Measurements from ENCODE around the gene ARFGEF2. TPM values are rescaled to one million over a fixed set of nuclear protein-coding genes. Genes with fewer than 3 reads are reported as not detected.
"Not testable (repeated sequence)": the region's sequence is repeated elsewhere in the genome, so short reads cannot be mapped to it uniquely, and the experiment has no call there.

The ARFGEF2 gene
- total and polyA plus RNA-seq, 8 donors, result 6.9 to 26.2 (median 23.0) TPM

DNA sequence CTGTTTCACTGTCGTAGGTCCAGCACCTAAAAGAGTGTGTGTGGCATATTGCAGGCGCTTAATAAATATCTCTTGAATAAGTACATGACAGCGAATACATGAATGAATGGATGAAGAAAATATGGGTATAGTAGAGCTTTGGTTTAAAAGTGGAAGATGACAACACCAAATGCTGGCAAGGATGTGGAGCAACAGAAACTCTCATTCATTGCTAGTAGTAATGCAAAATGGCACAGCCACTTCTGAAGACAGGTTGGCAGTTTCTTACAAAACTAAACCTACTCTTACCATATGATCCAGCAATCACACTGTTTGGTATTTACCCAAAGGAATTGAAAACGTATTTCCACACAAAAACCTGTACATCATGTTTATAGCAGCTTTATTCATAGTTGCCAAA lies 36.3 kb upstream of the ARFGEF2 start:
- DNase-seq (no peak), FAIRE-seq (no peak), ATAC-seq (no peak)
- TF ChIP-seq, protein P1, sequence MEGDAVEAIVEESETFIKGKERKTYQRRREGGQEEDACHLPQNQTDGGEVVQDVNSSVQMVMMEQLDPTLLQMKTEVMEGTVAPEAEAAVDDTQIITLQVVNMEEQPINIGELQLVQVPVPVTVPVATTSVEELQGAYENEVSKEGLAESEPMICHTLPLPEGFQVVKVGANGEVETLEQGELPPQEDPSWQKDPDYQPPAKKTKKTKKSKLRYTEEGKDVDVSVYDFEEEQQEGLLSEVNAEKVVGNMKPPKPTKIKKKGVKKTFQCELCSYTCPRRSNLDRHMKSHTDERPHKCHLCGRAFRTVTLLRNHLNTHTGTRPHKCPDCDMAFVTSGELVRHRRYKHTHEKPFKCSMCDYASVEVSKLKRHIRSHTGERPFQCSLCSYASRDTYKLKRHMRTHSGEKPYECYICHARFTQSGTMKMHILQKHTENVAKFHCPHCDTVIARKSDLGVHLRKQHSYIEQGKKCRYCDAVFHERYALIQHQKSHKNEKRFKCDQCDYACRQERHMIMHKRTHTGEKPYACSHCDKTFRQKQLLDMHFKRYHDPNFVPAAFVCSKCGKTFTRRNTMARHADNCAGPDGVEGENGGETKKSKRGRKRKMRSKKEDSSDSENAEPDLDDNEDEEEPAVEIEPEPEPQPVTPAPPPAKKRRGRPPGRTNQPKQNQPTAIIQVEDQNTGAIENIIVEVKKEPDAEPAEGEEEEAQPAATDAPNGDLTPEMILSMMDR (IDR thresholded peaks at IDR 0.05), result no peak
- WGBS, 2 donors, result 70 to 78% methylated on average over 4 of the region's 4 CpGs
- Histone ChIP-seq H3K27ac (no peak overlapping the region), H3K9me3 (no peaks in the 10 kb centered on the region), H3K4me1 (no peaks in the 10 kb centered on the region), H3K36me3 (no peaks in the 10 kb centered on the region), H3K27me3 (no peaks in the 10 kb centered on the region), H3K4me3 (no peak overlapping the region)
- intact Hi-C loops (cut with DNase I), result no loop called here

DNA sequence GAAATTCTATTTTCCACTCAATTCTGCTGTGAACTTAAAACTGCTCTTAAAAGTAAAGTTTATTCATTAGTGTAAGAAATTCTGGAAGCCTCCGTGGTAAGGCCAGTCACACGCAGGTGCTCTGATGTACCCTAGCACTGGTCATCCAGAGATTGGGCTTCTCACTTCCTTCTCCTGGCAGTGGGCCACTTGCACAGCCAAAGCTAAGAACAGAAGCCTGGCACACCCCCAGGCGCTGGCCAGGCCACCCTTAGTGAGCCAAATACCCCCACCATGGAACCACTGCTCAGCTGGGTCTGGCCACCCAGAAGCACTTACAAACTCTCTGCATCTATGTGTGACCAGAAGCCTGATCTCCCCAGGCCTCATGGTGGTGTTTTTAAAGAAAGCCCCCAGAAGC lies 35.3 kb upstream of the ARFGEF2 start:
- Histone ChIP-seq H3K4me3 (no peak overlapping the region), H3K4me1 (no peaks in the 10 kb centered on the region), H3K36me3 (no peaks in the 10 kb centered on the region), H3K27ac (no peak overlapping the region), H3K9me3 (no peaks in the 10 kb centered on the region), H3K27me3 (no peaks in the 10 kb centered on the region)
- intact Hi-C loops (cut with DNase I), result no loop called here
- ATAC-seq, result no peak
- 73 to 83% methylated on average over 3 of the region's 3 CpGs for WGBS, 2 donors
- TF ChIP-seq, protein P1 (IDR thresholded peaks at IDR 0.05), result no peak
- DNase-seq, result no peak
- no peak for FAIRE-seq

DNA sequence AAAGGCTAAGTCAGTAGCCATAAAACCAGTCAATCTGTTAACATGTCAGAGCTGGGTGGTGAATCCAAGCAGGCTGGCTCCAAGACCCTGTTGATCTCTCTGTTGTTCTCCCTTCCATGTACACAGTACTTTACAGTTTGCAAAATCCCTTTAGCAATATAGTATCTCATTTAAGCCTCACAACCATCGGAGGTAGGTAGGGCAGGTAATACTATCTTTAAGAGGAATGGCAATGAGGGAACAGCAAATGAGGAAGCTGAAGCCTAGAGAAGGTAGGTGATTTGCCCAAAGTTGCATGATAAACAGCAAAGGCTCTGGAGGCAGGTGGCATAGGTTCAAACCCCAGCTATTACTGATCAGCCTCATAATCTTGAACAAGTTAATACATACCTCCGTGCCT lies 34.7 kb upstream of the ARFGEF2 start:
- TF ChIP-seq, protein P1 (IDR thresholded peaks at IDR 0.05), result no peak
- 60 to 75% methylated on average over 2 of the region's 2 CpGs for WGBS, 2 donors
- H3K27me3 ChIP-seq, result no peaks in the 10 kb centered on the region
- no peak overlapping the region for H3K4me3 ChIP-seq
- no peaks in the 10 kb centered on the region for H3K4me1 ChIP-seq
- no peak for FAIRE-seq
- no peak overlapping the region for H3K27ac ChIP-seq
- no peak for ATAC-seq
- no peak for DNase-seq
- intact Hi-C loops (cut with DNase I), result no loop called here
- no peaks in the 10 kb centered on the region for H3K36me3 ChIP-seq
- H3K9me3 ChIP-seq, result no peaks in the 10 kb centered on the region

DNA sequence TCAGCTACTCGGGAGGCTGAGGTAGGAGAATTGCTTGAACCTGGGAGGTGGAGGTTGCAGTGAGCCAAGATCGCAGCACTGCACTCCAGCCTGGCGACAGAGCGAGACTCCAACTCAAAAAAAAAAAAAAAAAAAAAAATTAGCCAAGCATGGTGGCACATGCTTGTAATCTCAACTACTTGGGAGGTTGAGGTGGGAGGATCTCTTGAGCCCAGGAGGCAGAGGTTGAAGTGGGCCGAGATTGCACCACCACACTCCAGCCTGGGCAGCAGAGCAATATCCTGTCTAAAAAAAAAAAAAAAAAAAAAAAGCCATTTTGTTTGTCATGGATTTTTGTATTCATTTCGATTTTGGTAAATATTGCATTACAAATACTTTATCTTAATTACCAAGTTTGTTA lies 33.0 kb upstream of the ARFGEF2 start:
- DNase-seq; intact Hi-C loops (cut with DNase I); H3K9me3 ChIP-seq; H3K27me3 ChIP-seq; H3K27ac ChIP-seq; ATAC-seq; H3K4me1 ChIP-seq; H3K36me3 ChIP-seq; H3K4me3 ChIP-seq; FAIRE-seq: not testable (repeated sequence)
- WGBS, 2 donors, result 81 to 85% methylated on average over 4 to 6 of the region's 6 CpGs

DNA sequence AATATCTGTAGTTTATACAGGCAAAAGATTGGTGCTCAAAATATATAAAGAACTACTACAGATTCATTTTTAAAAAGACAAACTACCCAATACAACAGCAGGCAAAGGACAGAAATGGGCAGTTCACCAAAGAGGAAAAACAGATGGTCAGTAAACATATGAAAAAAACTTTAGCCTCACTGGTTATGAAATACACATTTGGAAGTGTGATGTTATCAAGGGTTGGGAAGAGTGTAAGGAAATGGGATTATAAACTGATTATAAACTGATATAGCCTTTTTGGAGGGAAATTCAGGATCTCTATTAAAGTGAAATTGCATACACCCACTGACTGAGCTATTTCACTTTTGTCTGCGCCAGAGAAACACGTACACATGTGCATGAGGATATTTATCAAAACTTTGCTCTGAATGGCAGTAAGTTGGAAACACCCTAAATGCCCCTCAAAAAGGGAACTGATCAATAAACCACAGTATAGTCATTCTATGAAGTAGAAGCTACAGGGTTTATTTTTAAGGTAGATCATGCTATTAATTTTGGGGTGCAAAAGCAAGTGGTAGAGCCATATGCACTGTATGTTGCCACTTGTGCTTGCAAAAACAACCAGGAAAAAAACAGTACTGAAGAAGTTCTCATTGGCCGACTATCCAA lies 32.2 kb upstream of the ARFGEF2 start:
- FAIRE-seq, result no peak
- Histone ChIP-seq H3K27me3 (no peaks in the 10 kb centered on the region), H3K36me3 (no peaks in the 10 kb centered on the region), H3K4me1 (no peaks in the 10 kb centered on the region), H3K9me3 (no peaks in the 10 kb centered on the region), H3K4me3 (no peak overlapping the region), H3K27ac (no peak overlapping the region)
- TF ChIP-seq, protein P1 (IDR thresholded peaks at IDR 0.05), result no peak
- WGBS, 2 donors, result 74 to 83% methylated on average over 3 of the region's 3 CpGs
- no peak for ATAC-seq
- intact Hi-C loops (cut with DNase I), result no loop called here
- no peak for DNase-seq
